ENCODE measurements around the gene KCNG3.

Gene KCNG3

GRCh38 chr2:42513252-42513918 is 19.6 kb upstream of the KCNG3 start:
- Histone ChIP-seq H3K27me3 (ENCODE audit: control insufficient read depth in 3 of 3, insufficient read depth in 3 of 3, low read depth in 1 of 3, low read length in 3 of 3) (no peaks in the 10 kb centered on the region), H3K14ac (ENCODE audit: low read length) (no peak overlapping the region), H3K4me2 (ENCODE audit: insufficient read depth, low read length, poor library complexity, severe bottlenecking) (no peak overlapping the region), H3K9me3 (replicated peaks in 1 of 2; ENCODE audit: control insufficient read depth in 2 of 2, insufficient read depth in 1 of 2, low read depth in 1 of 2, low read length in 2 of 2) (no peaks in the 10 kb centered on the region), H3K23ac (ENCODE audit: low read depth, low read length, poor library complexity) (no peak overlapping the region), H3K18ac (ENCODE audit: low read length) (no peak overlapping the region), H3K36me3 (replicated peaks in 1 of 2; ENCODE audit: control insufficient read depth in 2 of 2, insufficient read depth in 2 of 2, low read length in 2 of 2) (no peaks in the 10 kb centered on the region), H3K4me1 (ENCODE audit: control insufficient read depth in 2 of 2, insufficient read depth in 1 of 2, low read depth in 1 of 2, low read length in 2 of 2) (peaks cover 3% of the 10 kb centered on the region in 2 donors), H2BK5ac (ENCODE audit: low read length) (no peak overlapping the region), H2BK120ac (ENCODE audit: low read depth, low read length) (no peak overlapping the region), H3K9ac (ENCODE audit: low read depth, low read length, poor library complexity) (no peak overlapping the region), H2BK12ac (ENCODE audit: low read length) (no peak overlapping the region), H2BK15ac (ENCODE audit: low read length) (no peak overlapping the region), H3K4ac (ENCODE audit: low read length) (no peak overlapping the region), H2AK5ac (ENCODE audit: low read depth, low read length) (no peak overlapping the region), H2AFZ (ENCODE audit: low read length) (no peak overlapping the region), H4K91ac (ENCODE audit: low read depth, low read length, poor library complexity) (no peak overlapping the region), H3K79me1 (ENCODE audit: low read depth, low read length) (no peaks in the 10 kb centered on the region), H3K27ac (replicated peaks; ENCODE audit: low read length) (no peak overlapping the region), H3K4me3 (ENCODE audit: low read length in 2 of 2) (no peak overlapping the region), H4K8ac (ENCODE audit: low read depth, low read length) (no peak overlapping the region)
- no peak for DNase-seq (ENCODE audit: low spot score)
- WGBS, 2 donors (ENCODE audit: extremely low coverage in 2 of 2, insufficient read length in 2 of 2, insufficient replicate concordance in 1 of 2) = no CpG with 5 or more reads among the region's 5 CpGs

GRCh38 chr2:42510608-42511243 is 16.9 kb upstream of the KCNG3 start:
- Histone ChIP-seq H2BK5ac (ENCODE audit: low read length) (no peak overlapping the region), H2BK15ac (ENCODE audit: low read length) (no peak overlapping the region), H3K36me3 (replicated peaks in 1 of 2; ENCODE audit: control insufficient read depth in 2 of 2, insufficient read depth in 2 of 2, low read length in 2 of 2) (no peaks in the 10 kb centered on the region), H2AFZ (ENCODE audit: low read length) (peak overlapping the region; percentile 78), H2BK12ac (ENCODE audit: low read length) (no peak overlapping the region), H3K4me1 (ENCODE audit: control insufficient read depth in 2 of 2, insufficient read depth in 1 of 2, low read depth in 1 of 2, low read length in 2 of 2) (peaks cover 3% of the 10 kb centered on the region in 2 donors), H3K18ac (ENCODE audit: low read length) (no peak overlapping the region), H3K9ac (ENCODE audit: low read depth, low read length, poor library complexity) (no peak overlapping the region), H3K4me3 (ENCODE audit: low read length in 2 of 2) (no peak overlapping the region), H2AK5ac (ENCODE audit: low read depth, low read length) (no peak overlapping the region), H3K23ac (ENCODE audit: low read depth, low read length, poor library complexity) (no peak overlapping the region), H3K27me3 (ENCODE audit: control insufficient read depth in 3 of 3, insufficient read depth in 3 of 3, low read depth in 1 of 3, low read length in 3 of 3) (no peaks in the 10 kb centered on the region), H3K14ac (ENCODE audit: low read length) (no peak overlapping the region), H3K9me3 (replicated peaks in 1 of 2; ENCODE audit: control insufficient read depth in 2 of 2, insufficient read depth in 1 of 2, low read depth in 1 of 2, low read length in 2 of 2) (no peaks in the 10 kb centered on the region), H3K79me1 (ENCODE audit: low read depth, low read length) (no peaks in the 10 kb centered on the region), H3K4me2 (ENCODE audit: insufficient read depth, low read length, poor library complexity, severe bottlenecking) (no peak overlapping the region), H3K27ac (replicated peaks; ENCODE audit: low read length) (no peak overlapping the region), H2BK120ac (ENCODE audit: low read depth, low read length) (no peak overlapping the region), H4K91ac (ENCODE audit: low read depth, low read length, poor library complexity) (no peak overlapping the region), H4K8ac (ENCODE audit: low read depth, low read length) (no peak overlapping the region), H3K4ac (ENCODE audit: low read length) (no peak overlapping the region)
- no peak for DNase-seq (ENCODE audit: low spot score)
- no CpG with 5 or more reads among the region's 2 CpGs for WGBS, 2 donors (ENCODE audit: extremely low coverage in 2 of 2, insufficient read length in 2 of 2, insufficient replicate concordance in 1 of 2)

GRCh38 chr2:42510191-42510590 is 16.4 kb upstream of the KCNG3 start:
- no peak overlapping the region for H2BK120ac ChIP-seq (ENCODE audit: low read depth, low read length)
- no peak for DNase-seq (ENCODE audit: low spot score)
- H2BK5ac ChIP-seq (ENCODE audit: low read length) = no peak overlapping the region
- no peak overlapping the region for H3K18ac ChIP-seq (ENCODE audit: low read length)
- H3K14ac ChIP-seq (ENCODE audit: low read length) = no peak overlapping the region
- no peak overlapping the region for H2BK12ac ChIP-seq (ENCODE audit: low read length)
- peaks cover 3% of the 10 kb centered on the region in 2 donors for H3K4me1 ChIP-seq (ENCODE audit: control insufficient read depth in 2 of 2, insufficient read depth in 1 of 2, low read depth in 1 of 2, low read length in 2 of 2)
- H3K23ac ChIP-seq (ENCODE audit: low read depth, low read length, poor library complexity) = no peak overlapping the region
- H2AK5ac ChIP-seq (ENCODE audit: low read depth, low read length) = no peak overlapping the region
- no peaks in the 10 kb centered on the region for H3K79me1 ChIP-seq (ENCODE audit: low read depth, low read length)
- H3K9me3 ChIP-seq (replicated peaks in 1 of 2; ENCODE audit: control insufficient read depth in 2 of 2, insufficient read depth in 1 of 2, low read depth in 1 of 2, low read length in 2 of 2) = no peaks in the 10 kb centered on the region
- H4K91ac ChIP-seq (ENCODE audit: low read depth, low read length, poor library complexity) = no peak overlapping the region
- no peak overlapping the region for H4K8ac ChIP-seq (ENCODE audit: low read depth, low read length)
- no CpG with 5 or more reads among the region's 6 CpGs for WGBS, 2 donors (ENCODE audit: extremely low coverage in 2 of 2, insufficient read length in 2 of 2, insufficient replicate concordance in 1 of 2)
- peak overlapping the region; percentile 78 for H2AFZ ChIP-seq (ENCODE audit: low read length)
- H3K27ac ChIP-seq (replicated peaks; ENCODE audit: low read length) = no peak overlapping the region
- H3K9ac ChIP-seq (ENCODE audit: low read depth, low read length, poor library complexity) = no peak overlapping the region
- no peak overlapping the region for H2BK15ac ChIP-seq (ENCODE audit: low read length)
- H3K4ac ChIP-seq (ENCODE audit: low read length) = no peak overlapping the region
- no peak overlapping the region for H3K4me2 ChIP-seq (ENCODE audit: insufficient read depth, low read length, poor library complexity, severe bottlenecking)
- H3K4me3 ChIP-seq (ENCODE audit: low read length in 2 of 2) = no peak overlapping the region
- H3K36me3 ChIP-seq (replicated peaks in 1 of 2; ENCODE audit: control insufficient read depth in 2 of 2, insufficient read depth in 2 of 2, low read length in 2 of 2) = no peaks in the 10 kb centered on the region
- H3K27me3 ChIP-seq (ENCODE audit: control insufficient read depth in 3 of 3, insufficient read depth in 3 of 3, low read depth in 1 of 3, low read length in 3 of 3) = no peaks in the 10 kb centered on the region

GRCh38 chr2:42504364-42505230 is 10.8 kb upstream of the KCNG3 start:
- Histone ChIP-seq H2BK120ac (ENCODE audit: low read depth, low read length) (no peak overlapping the region), H2BK5ac (ENCODE audit: low read length) (no peak overlapping the region), H2BK12ac (ENCODE audit: low read length) (no peak overlapping the region), H3K4me2 (ENCODE audit: insufficient read depth, low read length, poor library complexity, severe bottlenecking) (no peak overlapping the region), H3K79me1 (ENCODE audit: low read depth, low read length) (no peaks in the 10 kb centered on the region), H3K4me3 (ENCODE audit: low read length in 2 of 2) (no peak overlapping the region), H3K27me3 (ENCODE audit: control insufficient read depth in 3 of 3, insufficient read depth in 3 of 3, low read depth in 1 of 3, low read length in 3 of 3) (no peaks in the 10 kb centered on the region), H3K4me1 (ENCODE audit: control insufficient read depth in 2 of 2, insufficient read depth in 1 of 2, low read depth in 1 of 2, low read length in 2 of 2) (no peaks in the 10 kb centered on the region), H3K23ac (ENCODE audit: low read depth, low read length, poor library complexity) (no peak overlapping the region), H2AK5ac (ENCODE audit: low read depth, low read length) (no peak overlapping the region), H3K27ac (replicated peaks; ENCODE audit: low read length) (no peak overlapping the region), H3K9ac (ENCODE audit: low read depth, low read length, poor library complexity) (no peak overlapping the region), H4K91ac (ENCODE audit: low read depth, low read length, poor library complexity) (no peak overlapping the region), H3K14ac (ENCODE audit: low read length) (no peak overlapping the region), H3K4ac (ENCODE audit: low read length) (no peak overlapping the region), H3K18ac (ENCODE audit: low read length) (no peak overlapping the region), H2BK15ac (ENCODE audit: low read length) (no peak overlapping the region), H3K9me3 (replicated peaks in 1 of 2; ENCODE audit: control insufficient read depth in 2 of 2, insufficient read depth in 1 of 2, low read depth in 1 of 2, low read length in 2 of 2) (no peaks in the 10 kb centered on the region), H3K36me3 (replicated peaks in 1 of 2; ENCODE audit: control insufficient read depth in 2 of 2, insufficient read depth in 2 of 2, low read length in 2 of 2) (no peaks in the 10 kb centered on the region), H4K8ac (ENCODE audit: low read depth, low read length) (no peak overlapping the region), H2AFZ (ENCODE audit: low read length) (no peak overlapping the region)
- no CpG with 5 or more reads among the region's 10 CpGs for WGBS, 2 donors (ENCODE audit: extremely low coverage in 2 of 2, insufficient read length in 2 of 2, insufficient replicate concordance in 1 of 2)
- DNase-seq (ENCODE audit: low spot score) = no peak

All from neuronal stem cell (in vitro differentiated cells).